GM04503 (cell line): ENCODE measurements around the gene GRB10.

Experiments used
- DNase-seq: peaks from one replicate; pipeline ENCODE4 v3.0.0-alpha.2; 2012; ENCODE audit warnings: low read depth

GRB10 gene

GRCh38 chr7:50688226-50688590 is 94.5 kb downstream of the GRB10 start:
- no peak for DNase-seq

GRCh38 chr7:50687575-50688225 is 95.0 kb downstream of the GRB10 start:
- peak; percentile 60 for DNase-seq

- DNase-seq, result no peak
These were observed 95.6 kb downstream of the GRB10 start for GRCh38 chr7:50687096-50687495.

DNA sequence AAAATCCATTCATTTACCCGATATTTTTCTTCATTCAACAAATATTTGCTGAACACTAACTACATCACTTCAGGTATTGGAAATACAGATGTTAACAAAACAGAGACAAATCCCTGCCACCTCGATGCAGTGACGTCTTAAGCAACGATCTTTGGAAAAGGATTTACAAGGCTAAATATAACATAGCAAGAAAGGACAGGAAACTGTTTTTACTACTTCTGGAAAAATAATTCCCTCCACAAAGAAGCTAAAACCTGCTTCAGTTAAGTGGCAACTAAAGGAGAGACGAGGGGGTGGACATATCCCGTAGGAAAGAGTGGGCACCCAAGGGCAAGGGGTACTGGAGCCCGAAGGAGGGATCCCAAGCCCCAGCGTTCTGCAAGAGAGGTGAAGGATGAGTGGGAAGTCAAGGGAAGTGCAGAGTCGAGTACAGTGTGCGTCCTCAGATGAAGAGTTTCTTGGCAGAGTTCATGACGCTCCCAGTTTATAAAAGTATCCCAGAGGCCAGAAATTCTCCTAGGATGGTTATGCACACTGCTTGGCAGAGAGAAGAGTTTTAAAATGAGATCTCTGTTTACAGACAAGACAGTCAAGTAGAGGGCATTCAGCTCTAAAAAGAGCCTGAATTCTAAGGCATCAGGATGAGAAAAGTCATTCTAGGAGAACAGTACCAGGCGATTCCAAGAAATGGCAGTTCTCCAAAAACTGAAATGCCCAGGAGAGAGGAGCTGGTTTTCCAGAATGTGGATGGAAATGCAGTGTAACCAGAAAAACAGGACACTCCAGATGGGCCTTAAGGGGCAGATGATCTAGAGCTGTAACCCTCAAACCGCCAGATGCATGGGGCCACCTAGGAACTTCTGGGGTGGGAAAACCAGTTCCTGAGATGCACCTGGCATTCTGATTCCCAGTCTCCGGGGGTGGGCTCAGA is 97.3 kb downstream of the GRB10 start:
- no peak for DNase-seq

DNA sequence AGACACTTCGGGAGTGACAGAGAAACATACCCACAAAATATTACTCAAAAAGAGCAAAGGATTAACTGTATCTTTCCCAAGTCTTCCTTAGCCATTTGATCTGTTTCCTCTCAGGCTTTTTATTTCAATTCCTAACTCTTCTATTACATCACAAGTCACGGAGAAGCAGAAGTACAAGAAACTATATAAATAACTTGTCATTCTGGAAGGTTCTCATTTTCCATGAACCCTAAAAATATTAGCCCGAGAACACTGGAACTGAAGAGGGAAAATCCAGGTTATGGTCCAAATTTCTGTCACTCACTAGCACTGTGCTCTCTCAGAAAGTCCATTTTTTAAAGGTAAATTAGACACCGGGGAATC is 98.0 kb downstream of the GRB10 start:
- no peak for DNase-seq

- no peak for DNase-seq
These were observed 98.5 kb downstream of the GRB10 start for GRCh38 chr7:50684011-50684712.

DNA sequence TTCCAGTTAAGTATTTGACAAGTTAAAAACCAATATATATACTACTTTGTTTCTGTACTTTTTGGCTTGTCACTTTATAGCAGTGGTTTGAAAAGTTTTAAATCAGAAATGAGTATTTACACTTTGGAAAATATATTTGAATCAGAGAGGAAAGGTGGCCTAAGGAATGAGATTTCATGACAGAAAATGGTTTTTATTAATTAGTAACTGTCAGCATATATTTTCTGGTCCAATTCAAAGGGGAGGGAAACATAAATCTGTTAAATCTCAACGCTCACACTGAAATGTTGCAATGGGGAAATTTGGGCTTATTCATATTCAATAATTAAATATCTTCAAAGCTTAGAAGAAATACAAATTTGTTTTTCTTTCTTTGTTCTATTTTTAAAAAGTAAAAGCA is 100.1 kb downstream of the GRB10 start:
- no peak for DNase-seq

DNA sequence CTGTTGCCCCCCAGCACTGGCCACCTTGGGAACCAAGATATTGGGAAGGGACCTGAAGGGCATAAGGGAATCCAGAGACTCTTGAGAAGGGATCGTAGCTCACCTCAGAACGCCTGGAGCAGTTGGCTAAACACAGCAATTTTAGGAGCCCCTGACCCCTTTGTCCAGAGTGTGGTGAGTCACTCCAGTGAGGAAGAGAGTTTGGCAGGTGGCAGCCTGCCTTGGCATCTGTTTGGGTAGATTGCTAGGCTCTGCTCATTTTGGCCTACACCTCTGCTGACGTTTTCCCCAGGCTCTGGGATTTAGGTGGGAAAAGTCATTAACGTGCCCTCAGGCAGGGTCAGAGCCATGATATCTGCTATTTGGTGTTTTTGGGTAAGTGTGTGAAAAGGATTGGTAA is 100.6 kb downstream of the GRB10 start:
- no peak for DNase-seq

DNA sequence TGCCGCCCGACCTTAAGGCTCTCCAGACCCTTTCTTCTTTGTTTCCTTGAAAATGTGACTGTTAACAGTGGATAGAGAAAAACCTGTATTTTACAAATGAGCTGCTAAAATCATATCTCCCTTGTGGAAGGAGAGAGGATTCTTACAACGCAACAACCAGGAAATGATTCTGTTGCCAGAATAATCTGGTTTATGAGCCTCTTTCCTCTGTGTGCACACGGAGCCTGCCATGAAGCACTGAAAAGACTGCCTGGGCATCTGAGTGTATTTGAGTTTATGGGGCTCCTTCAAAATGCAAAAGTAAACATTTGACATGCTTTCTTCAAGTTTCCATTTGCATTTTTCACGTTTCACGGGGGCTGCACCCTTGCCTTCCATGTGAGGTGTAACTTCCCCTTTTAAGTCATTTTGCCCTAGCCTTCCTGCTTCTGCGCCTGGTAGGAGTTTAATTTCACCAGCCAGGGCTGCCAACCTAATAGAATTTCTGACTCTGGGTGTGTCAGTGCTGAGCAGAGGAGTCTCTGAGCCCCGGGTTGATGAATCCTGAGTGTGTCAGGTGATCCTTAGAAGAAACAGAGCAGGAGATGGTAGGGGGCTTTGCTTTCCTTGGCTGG is 101.2 kb downstream of the GRB10 start:
- DNase-seq, result no peak

- no peak for DNase-seq
These were observed 103.3 kb downstream of the GRB10 start for GRCh38 chr7:50679218-50680007.

GRCh38 chr7:50678586-50678985 is 104.1 kb downstream of the GRB10 start:
- DNase-seq, result no peak

GRCh38 chr7:50677638-50677996 is 105.1 kb downstream of the GRB10 start:
- DNase-seq, result no peak

- DNase-seq, result no peak
These were observed 105.7 kb downstream of the GRB10 start for GRCh38 chr7:50676740-50677637.

GRCh38 chr7:50676079-50676478 is 106.6 kb downstream of the GRB10 start:
- no peak for DNase-seq

GRCh38 chr7:50674896-50675835 is 107.5 kb downstream of the GRB10 start:
- DNase-seq, result no peak

GRCh38 chr7:50674299-50674698 is 108.4 kb downstream of the GRB10 start:
- no peak for DNase-seq

GRCh38 chr7:50673096-50673495 is 109.6 kb downstream of the GRB10 start:
- no peak for DNase-seq

- no peak for DNase-seq
These were observed 110.7 kb downstream of the GRB10 start for GRCh38 chr7:50672045-50672444.

- DNase-seq, result no peak
These were observed 111.3 kb downstream of the GRB10 start for GRCh38 chr7:50671386-50671785.

DNA sequence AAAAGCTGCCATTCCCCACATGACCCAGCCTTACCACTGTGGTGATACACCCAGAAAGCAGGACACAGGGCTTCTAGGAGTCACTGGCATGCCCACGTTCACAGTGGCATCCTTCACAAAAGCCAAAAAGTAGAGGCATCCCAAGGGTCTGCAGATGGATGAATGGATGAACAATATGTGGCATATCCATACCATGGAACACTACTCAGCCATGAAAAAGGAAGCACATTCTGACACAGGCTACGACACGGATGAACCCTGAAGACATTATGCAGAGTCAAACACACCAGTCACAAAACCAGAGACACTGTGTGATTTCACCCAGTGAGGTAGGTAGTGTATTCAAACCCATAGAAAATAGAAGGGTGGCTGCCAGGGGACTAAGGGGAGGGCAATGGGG is 112.8 kb downstream of the GRB10 start:
- DNase-seq, result no peak
